SK-N-SH (cell line): ENCODE measurements around the gene EGLN3.

Source experiments
- EP300 ChIP-seq, 2 experiments: IDR thresholded peaks; 2 replicates each; pipeline versions ENCODE4 v1.4.0 to v1.6.1; 2012; ENCODE audit warnings: borderline replicate concordance in 1 of 2, low read depth in 1 of 2, low read length in 1 of 2
- EZH2phosphoT487 ChIP-seq: fragments of 200-600 bp; sonication (generic); IDR thresholded peaks from 2 replicates; pipeline ENCODE4 v1.6.1; 2017; ENCODE audit warnings: low read depth, mixed run types, mild to moderate bottlenecking, antibody characterized with exemption, moderate library complexity, borderline replicate concordance
- GATA2 ChIP-seq: sonication (generic); formaldehyde crosslinking; IDR thresholded peaks from 2 replicates; pipeline ENCODE4 v1.5.0; 2020; ENCODE audit warnings: mild to moderate bottlenecking, missing genetic modification reagents
- JUND ChIP-seq: IDR thresholded peaks from 2 replicates; pipeline ENCODE4 v1.4.0; 2012
- MXI1 ChIP-seq: IDR thresholded peaks from 2 replicates; pipeline ENCODE4 v1.6.1; 2012; ENCODE audit warnings: mild to moderate bottlenecking, low read depth, low read length, improper control_type of control experiment
- SIN3A ChIP-seq: IDR thresholded peaks from 2 replicates; pipeline ENCODE4 v1.6.1; 2012; ENCODE audit warnings: low read depth, mild to moderate bottlenecking, low read length, moderate library complexity, borderline replicate concordance
- SMC3 ChIP-seq: IDR thresholded peaks from 2 replicates; pipeline ENCODE4 v1.6.1; 2012; ENCODE audit warnings: low read depth, low read length, improper control_type of control experiment
- TAF1 ChIP-seq: IDR thresholded peaks from 2 replicates; pipeline ENCODE4 v1.6.1; 2012; ENCODE audit warnings: low read depth, mild to moderate bottlenecking, low read length, moderate library complexity, borderline replicate concordance
- TF ChIP-seq, protein P1 (sequence below): fragments of 200-600 bp; sonication (generic); IDR thresholded peaks from 2 replicates; pipeline ENCODE4 v1.6.1; 2017; ENCODE audit warnings: antibody characterized with exemption, mild to moderate bottlenecking, moderate library complexity
- TF ChIP-seq, protein P2 (sequence below): IDR thresholded peaks from 2 replicates; pipeline ENCODE4 v1.4.0; 2012; ENCODE audit warnings: low read depth
- TF ChIP-seq, protein P3 (sequence below): fragments of 150-350 bp; IDR thresholded peaks from 2 replicates; pipeline ENCODE4 v1.6.1; 2017; ENCODE audit warnings: antibody characterized with exemption, low read length, low read depth, borderline replicate concordance

- TF ChIP-seq TAF1 (no peak), SMC3 (no peak), EP300 (IDR thresholded peaks at IDR 0.05; ENCODE audit: borderline replicate concordance in 1 of 2, low read depth in 1 of 2, low read length in 1 of 2) (no peak), SIN3A (no peak), MXI1 (no peak), EZH2phosphoT487 (no peak), JUND (no peak), GATA2 (no peak)
- TF ChIP-seq, protein P1, sequence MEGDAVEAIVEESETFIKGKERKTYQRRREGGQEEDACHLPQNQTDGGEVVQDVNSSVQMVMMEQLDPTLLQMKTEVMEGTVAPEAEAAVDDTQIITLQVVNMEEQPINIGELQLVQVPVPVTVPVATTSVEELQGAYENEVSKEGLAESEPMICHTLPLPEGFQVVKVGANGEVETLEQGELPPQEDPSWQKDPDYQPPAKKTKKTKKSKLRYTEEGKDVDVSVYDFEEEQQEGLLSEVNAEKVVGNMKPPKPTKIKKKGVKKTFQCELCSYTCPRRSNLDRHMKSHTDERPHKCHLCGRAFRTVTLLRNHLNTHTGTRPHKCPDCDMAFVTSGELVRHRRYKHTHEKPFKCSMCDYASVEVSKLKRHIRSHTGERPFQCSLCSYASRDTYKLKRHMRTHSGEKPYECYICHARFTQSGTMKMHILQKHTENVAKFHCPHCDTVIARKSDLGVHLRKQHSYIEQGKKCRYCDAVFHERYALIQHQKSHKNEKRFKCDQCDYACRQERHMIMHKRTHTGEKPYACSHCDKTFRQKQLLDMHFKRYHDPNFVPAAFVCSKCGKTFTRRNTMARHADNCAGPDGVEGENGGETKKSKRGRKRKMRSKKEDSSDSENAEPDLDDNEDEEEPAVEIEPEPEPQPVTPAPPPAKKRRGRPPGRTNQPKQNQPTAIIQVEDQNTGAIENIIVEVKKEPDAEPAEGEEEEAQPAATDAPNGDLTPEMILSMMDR, result no peak
- TF ChIP-seq, protein P2, sequence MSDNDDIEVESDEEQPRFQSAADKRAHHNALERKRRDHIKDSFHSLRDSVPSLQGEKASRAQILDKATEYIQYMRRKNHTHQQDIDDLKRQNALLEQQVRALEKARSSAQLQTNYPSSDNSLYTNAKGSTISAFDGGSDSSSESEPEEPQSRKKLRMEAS, result no peak
- TF ChIP-seq, protein P3, sequence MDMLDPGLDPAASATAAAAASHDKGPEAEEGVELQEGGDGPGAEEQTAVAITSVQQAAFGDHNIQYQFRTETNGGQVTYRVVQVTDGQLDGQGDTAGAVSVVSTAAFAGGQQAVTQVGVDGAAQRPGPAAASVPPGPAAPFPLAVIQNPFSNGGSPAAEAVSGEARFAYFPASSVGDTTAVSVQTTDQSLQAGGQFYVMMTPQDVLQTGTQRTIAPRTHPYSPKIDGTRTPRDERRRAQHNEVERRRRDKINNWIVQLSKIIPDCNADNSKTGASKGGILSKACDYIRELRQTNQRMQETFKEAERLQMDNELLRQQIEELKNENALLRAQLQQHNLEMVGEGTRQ, result no peak
These were observed 49.5 kb upstream of the EGLN3 start for GRCh38 chr14:34000396-34000795.
